Measurements from ENCODE around the gene CCDC63.

Gene CCDC63

DNA sequence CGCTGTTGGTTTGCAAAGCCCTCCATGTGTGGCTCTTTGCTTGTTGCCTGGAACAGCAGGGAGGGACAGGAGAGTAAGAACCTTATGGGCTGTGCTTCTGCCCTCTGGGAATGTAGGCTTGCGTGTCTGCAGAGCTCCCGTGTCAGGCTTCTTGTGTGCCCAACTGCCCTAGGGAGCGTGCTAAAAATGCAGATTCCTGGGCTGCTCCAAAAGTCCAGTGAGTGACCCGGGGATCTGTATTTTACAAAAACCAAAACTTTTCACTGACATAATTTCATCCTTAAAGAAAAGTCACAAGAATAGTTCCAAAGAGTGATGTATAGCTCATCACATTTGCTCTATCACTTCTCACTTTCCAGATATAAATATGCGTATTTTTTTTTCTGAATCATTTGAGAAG is 34.8 kb upstream of the CCDC63 start:
- POLR2A ChIA-PET (ENCODE audit: low non-redundant PET) = no interaction called here

DNA sequence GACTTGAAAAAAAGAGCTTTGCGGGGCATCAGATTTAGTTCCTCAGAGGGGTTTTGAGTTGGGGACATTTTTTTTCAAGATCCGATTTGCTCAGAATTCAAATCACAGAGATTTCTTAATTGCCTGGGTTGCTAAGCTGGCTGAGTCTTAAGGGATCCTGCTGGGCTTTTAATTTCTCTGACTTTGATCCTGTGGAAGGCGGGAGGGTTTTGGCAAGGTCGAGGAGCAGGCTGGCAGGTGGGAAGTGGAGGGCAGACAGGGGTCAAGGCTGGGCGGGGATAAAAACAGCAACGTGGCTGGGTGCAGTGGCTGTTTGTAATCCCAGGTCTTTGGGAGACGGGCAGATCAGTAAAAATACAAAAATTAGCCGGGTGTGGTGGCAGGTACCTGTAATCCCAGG is 33.5 kb upstream of the CCDC63 start:
- TF ChIP-seq, protein P1, sequence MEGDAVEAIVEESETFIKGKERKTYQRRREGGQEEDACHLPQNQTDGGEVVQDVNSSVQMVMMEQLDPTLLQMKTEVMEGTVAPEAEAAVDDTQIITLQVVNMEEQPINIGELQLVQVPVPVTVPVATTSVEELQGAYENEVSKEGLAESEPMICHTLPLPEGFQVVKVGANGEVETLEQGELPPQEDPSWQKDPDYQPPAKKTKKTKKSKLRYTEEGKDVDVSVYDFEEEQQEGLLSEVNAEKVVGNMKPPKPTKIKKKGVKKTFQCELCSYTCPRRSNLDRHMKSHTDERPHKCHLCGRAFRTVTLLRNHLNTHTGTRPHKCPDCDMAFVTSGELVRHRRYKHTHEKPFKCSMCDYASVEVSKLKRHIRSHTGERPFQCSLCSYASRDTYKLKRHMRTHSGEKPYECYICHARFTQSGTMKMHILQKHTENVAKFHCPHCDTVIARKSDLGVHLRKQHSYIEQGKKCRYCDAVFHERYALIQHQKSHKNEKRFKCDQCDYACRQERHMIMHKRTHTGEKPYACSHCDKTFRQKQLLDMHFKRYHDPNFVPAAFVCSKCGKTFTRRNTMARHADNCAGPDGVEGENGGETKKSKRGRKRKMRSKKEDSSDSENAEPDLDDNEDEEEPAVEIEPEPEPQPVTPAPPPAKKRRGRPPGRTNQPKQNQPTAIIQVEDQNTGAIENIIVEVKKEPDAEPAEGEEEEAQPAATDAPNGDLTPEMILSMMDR (conservative IDR thresholded peaks at IDR 0.05; ENCODE audit: low read depth) = no peak
- no peak for DNase-seq (ENCODE audit: low spot score)
- ChIA-PET POLR2A (ENCODE audit: low non-redundant PET) (interaction anchor here (0.6 kb wide), 1 partner anchor 36 kb away, joined by 5 read pairs; no protein-coding TSS in a partner anchor), CTCF (interaction anchor here (0.6 kb wide), 1 partner anchor 22 kb away, joined by 4 read pairs; no protein-coding TSS in a partner anchor)
- H3K27ac ChIP-seq = no peak overlapping the region

More for the DNA sequence above, 34.8 kb upstream of the CCDC63 start:
- no peak overlapping the region for H3K27ac ChIP-seq
- CTCF ChIA-PET = no interaction called here
- DNase-seq (ENCODE audit: low spot score) = no peak
- TF ChIP-seq, protein P1 (conservative IDR thresholded peaks at IDR 0.05; ENCODE audit: low read depth) = no peak

DNA sequence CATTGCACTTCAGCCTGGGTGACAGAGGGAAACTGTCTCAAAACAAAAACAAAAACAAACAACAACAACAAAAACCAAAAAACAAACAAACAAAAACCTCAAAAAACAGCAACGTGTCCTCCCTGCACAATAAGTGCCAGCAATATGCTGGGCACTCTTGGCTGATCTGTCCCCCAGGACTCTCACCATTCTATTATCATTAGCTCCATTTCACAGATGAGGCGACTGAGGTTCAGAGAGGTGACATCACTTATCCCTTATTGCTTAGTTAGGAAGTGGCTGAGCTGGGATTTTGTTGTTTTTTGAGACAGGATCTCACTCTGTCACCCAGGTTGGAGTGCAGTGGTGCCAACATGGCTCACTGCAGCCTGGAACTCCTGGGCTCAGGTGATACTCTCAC is 33.0 kb upstream of the CCDC63 start:
- TF ChIP-seq, protein P1 (conservative IDR thresholded peaks at IDR 0.05; ENCODE audit: low read depth) = no peak
- ChIA-PET CTCF (interaction anchor here (0.6 kb wide), 1 partner anchor 22 kb away, joined by 4 read pairs; no protein-coding TSS in a partner anchor), POLR2A (ENCODE audit: low non-redundant PET) (interaction anchor here (0.6 kb wide), 1 partner anchor 35 kb away, joined by 5 read pairs; no protein-coding TSS in a partner anchor)
- H3K27ac ChIP-seq = no peak overlapping the region
- no peak for DNase-seq (ENCODE audit: low spot score)

DNA sequence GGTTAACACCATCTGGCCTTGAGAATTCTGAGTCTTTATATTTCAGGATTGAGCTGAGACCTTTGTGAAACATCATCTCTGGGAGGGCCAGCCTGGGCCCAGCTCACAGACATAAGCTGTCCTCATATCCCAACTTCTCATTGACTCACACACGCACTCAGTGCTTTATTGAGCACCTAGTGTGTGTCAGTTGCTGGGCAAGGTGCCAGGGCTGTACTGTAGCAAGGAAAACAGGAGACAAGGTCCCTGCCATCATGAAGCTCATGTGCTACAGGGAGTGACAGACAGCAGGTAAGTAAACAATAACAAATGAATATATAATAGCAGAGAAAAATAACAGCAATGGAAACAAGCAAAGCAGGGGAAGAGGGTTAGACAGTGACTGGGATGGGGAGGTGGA is 30.5 kb upstream of the CCDC63 start:
- TF ChIP-seq, protein P1 (conservative IDR thresholded peaks at IDR 0.05; ENCODE audit: low read depth) = no peak
- CTCF ChIA-PET = no interaction called here
- no peak for DNase-seq (ENCODE audit: low spot score)
- POLR2A ChIA-PET (ENCODE audit: low non-redundant PET) = no interaction called here
- no peak overlapping the region for H3K27ac ChIP-seq

DNA sequence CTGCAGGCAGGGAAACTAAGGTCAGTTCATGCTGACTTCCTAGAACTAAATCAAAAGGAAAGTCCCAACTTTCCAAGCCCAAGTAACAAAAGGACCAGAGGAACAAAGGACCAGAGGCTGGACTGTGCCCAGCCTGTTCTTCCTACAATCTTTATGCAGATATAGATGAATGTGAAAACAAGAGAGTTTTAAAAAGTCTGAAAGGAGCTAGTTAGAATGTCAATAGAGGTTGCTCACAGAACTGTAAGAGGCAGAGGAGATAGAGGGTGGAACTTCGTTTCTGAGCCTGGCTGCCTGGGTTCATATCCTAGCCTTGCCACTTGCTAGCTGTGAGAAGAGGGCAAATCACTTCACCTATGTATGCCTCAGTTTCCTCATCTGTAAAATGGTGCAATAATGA is 30.0 kb upstream of the CCDC63 start:
- TF ChIP-seq, protein P1 (conservative IDR thresholded peaks at IDR 0.05; ENCODE audit: low read depth) = no peak
- POLR2A ChIA-PET (ENCODE audit: low non-redundant PET) = no interaction called here
- CTCF ChIA-PET = no interaction called here
- DNase-seq (ENCODE audit: low spot score) = no peak
- no peak overlapping the region for H3K27ac ChIP-seq

- ChIA-PET CTCF (no interaction called here), POLR2A (ENCODE audit: low non-redundant PET) (no interaction called here)
- no peak overlapping the region for H3K27ac ChIP-seq
- no peak for DNase-seq (ENCODE audit: low spot score)
- TF ChIP-seq, protein P1 (conservative IDR thresholded peaks at IDR 0.05; ENCODE audit: low read depth) = no peak
Measured at GRCh38 chr12:110818511-110818910, 28.3 kb upstream of the CCDC63 start.

Measured in RWPE1 (cell line).